ENCODE data around the gene DPH5.

DNA sequence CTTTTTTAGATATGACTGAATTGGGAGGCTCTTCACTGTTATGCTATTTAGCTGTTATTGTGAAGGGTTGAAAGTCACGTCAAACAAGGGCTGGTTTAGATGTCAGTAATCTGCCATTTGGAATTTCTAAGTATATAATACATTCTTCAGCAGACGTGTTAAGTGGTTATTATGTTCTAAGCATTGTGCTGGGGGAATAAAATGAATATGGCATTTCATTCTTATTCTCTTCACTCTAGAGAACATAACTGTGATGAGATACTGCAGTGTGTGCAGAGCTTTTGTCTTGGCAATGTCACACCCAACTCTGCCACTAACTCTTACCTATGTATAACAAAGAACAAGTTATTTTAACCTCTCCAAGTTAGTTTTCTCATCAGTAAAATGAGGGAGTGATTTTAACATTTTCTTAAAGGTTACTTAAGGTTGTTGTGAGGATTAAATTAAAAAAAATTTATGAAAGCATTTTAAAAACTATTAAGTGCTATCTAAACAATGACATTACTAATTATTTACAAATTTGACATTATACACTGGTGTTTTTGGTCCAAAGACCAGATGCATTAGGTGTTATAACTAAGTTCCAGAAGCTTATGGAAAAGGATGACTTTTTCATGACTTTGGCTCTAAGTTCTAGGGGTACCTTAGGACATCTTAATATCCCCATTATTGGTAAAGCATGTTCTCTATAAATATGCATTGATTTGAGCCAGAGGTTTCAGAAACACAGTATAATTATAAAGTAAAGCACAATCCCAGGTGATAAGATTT, 71.4 kb downstream of the DPH5 start:
- TF ChIP-seq, protein P1, sequence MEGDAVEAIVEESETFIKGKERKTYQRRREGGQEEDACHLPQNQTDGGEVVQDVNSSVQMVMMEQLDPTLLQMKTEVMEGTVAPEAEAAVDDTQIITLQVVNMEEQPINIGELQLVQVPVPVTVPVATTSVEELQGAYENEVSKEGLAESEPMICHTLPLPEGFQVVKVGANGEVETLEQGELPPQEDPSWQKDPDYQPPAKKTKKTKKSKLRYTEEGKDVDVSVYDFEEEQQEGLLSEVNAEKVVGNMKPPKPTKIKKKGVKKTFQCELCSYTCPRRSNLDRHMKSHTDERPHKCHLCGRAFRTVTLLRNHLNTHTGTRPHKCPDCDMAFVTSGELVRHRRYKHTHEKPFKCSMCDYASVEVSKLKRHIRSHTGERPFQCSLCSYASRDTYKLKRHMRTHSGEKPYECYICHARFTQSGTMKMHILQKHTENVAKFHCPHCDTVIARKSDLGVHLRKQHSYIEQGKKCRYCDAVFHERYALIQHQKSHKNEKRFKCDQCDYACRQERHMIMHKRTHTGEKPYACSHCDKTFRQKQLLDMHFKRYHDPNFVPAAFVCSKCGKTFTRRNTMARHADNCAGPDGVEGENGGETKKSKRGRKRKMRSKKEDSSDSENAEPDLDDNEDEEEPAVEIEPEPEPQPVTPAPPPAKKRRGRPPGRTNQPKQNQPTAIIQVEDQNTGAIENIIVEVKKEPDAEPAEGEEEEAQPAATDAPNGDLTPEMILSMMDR (conservative IDR thresholded peaks at IDR 0.05; ENCODE audit: low read length) = no peak
- TF ChIP-seq EZH2phosphoT487 (IDR thresholded peaks at IDR 0.05; ENCODE audit: borderline replicate concordance, low read depth, low read length) = no peak

All from OCI-LY7 (cell line).